GM23248 (cell line): Measurements from ENCODE around the gene LSAMP. TPM values are rescaled to one million over a fixed set of nuclear protein-coding genes. Genes with fewer than 3 reads are reported as not detected.
A peak's percentile ranks its signal among the peaks of the same experiment; 100 is the strongest.

Source experiments
- DNase-seq: peaks from one replicate; pipeline ENCODE4 v3.0.0-alpha.2; 2015
- H2AFZ ChIP-seq: fragments of 200-600 bp; sonication (generic); 2 replicates; pipeline ENCODE4 v1.6.1; 2016; ENCODE audit warnings: antibody characterized with exemption
- H3F3A ChIP-seq: fragments of 200-600 bp; sonication (generic); 2 replicates; pipeline ENCODE4 v1.6.1; 2016; ENCODE audit warnings: mild to moderate bottlenecking, antibody characterized with exemption, mixed run types; ENCODE audit not compliant: insufficient read depth
- H3K27ac ChIP-seq: fragments of 200-600 bp; sonication (generic); 2 replicates; pipeline ENCODE4 v1.5.1; 2016; ENCODE audit warnings: mild to moderate bottlenecking
- H3K27me3 ChIP-seq: fragments of 200-600 bp; sonication (generic); replicated peaks from 2 replicates; pipeline ENCODE4 v1.6.1; 2016; ENCODE audit warnings: mild to moderate bottlenecking; ENCODE audit not compliant: insufficient read depth
- H3K36me3 ChIP-seq: fragments of 200-600 bp; sonication (generic); 2 replicates; pipeline ENCODE4 v1.6.1; 2016; ENCODE audit warnings: low read depth, mild to moderate bottlenecking
- H3K4me1 ChIP-seq: fragments of 200-600 bp; sonication (generic); 2 replicates; pipeline ENCODE4 v1.6.1; 2016; ENCODE audit warnings: mild to moderate bottlenecking; ENCODE audit not compliant: insufficient read depth
- H3K4me2 ChIP-seq: fragments of 200-600 bp; sonication (generic); one replicate; pipeline ENCODE4 v1.6.1; 2016; ENCODE audit warnings: mild to moderate bottlenecking; ENCODE audit not compliant: unreplicated experiment
- H3K4me3 ChIP-seq: fragments of 200-600 bp; sonication (generic); 2 replicates; pipeline ENCODE4 v1.5.1; 2016; ENCODE audit warnings: mild to moderate bottlenecking
- H3K79me2 ChIP-seq: fragments of 200-600 bp; sonication (generic); 2 replicates; pipeline ENCODE4 v1.6.1; 2016; ENCODE audit warnings: mild to moderate bottlenecking; ENCODE audit not compliant: insufficient read depth
- H3K9ac ChIP-seq: fragments of 200-600 bp; sonication (generic); 2 replicates; pipeline ENCODE4 v1.6.1; 2016; ENCODE audit warnings: mild to moderate bottlenecking
- H3K9me2 ChIP-seq: fragments of 200-600 bp; sonication (generic); 2 replicates; pipeline ENCODE4 v1.6.1; 2016; ENCODE audit warnings: mixed run types, mild to moderate bottlenecking, moderate library complexity; ENCODE audit not compliant: insufficient read depth
- H3K9me3 ChIP-seq: fragments of 200-600 bp; sonication (generic); one replicate; pipeline ENCODE4 v1.6.1; 2017; ENCODE audit warnings: low read depth
- H4K20me1 ChIP-seq: fragments of 200-600 bp; sonication (generic); 2 replicates; pipeline ENCODE4 v1.6.0; 2016; ENCODE audit not compliant: insufficient read depth
- EZH2 ChIP-seq: fragments of 200-600 bp; sonication (generic); IDR thresholded peaks from 2 replicates; pipeline ENCODE4 v1.6.1; 2018; ENCODE audit warnings: antibody characterized with exemption, mild to moderate bottlenecking; ENCODE audit not compliant: insufficient read depth, poor library complexity, severe bottlenecking
- EZH2phosphoT487 ChIP-seq: fragments of 200-600 bp; sonication (generic); IDR thresholded peaks from 2 replicates; pipeline ENCODE4 v1.6.1; 2018; ENCODE audit warnings: antibody characterized with exemption, moderate library complexity, mild to moderate bottlenecking, low read depth; ENCODE audit not compliant: insufficient read depth
- WGBS, 2 experiments: methylation state at CpG; one replicate each; pipeline ENCODE4 v1.1.6; 2015 to 2017; ENCODE audit warnings: low lambda C conversion rate in 2 of 2, low coverage in 1 of 2; ENCODE audit errors: missing lambda C conversion rate in 2 of 2; 5-methylcytosine and 5-hydroxymethylcytosine counted together
- in situ Hi-C: fragments of 300-500 bp; cut with MboI; formaldehyde crosslinking; loops from 2 replicates; pipeline ENCODE4 v1.15.0; 2020
- polyA plus RNA-seq: library from polyadenylated mRNA; unstranded; fragments of >200 nt; fragmentation: Nextera tagmentation; extraction: Ambion mirVana; gene quantifications from 2 replicates; pipeline ENCODE4 v1.2.1, GENCODE V29; 2016
- total RNA-seq: library from RNA; depleted of rRNA; stranded (reverse); fragments of >200 nt; shearing (Covaris generic); gene quantifications from 2 replicates; pipeline ENCODE4 v1.2.3, GENCODE V29; 2014

Gene LSAMP
- total and polyA plus RNA-seq, 2 experiments from 2014 or later: 4.5 to 9.3 TPM

GRCh38 chr3:115918900-115919299 is 526.4 kb downstream of the LSAMP start:
- H3K9me2 ChIP-seq: no peaks in the 10 kb centered on the region

GRCh38 chr3:115916866-115917265 is 528.4 kb downstream of the LSAMP start:
- H3K4me2 ChIP-seq: no peak overlapping the region
- 83 to 89% methylated on average over 1 of the region's 1 CpG for WGBS, 2 experiments

More at GRCh38 chr3:115918900-115919299, 526.4 kb downstream of the LSAMP start:
- Histone ChIP-seq H3K79me2 (no peaks in the 10 kb centered on the region), H3K4me2 (no peak overlapping the region), H3F3A (no peaks in the 10 kb centered on the region), H3K4me1 (no peaks in the 10 kb centered on the region), H2AFZ (no peak overlapping the region), H3K27ac (no peak overlapping the region), H3K36me3 (no peaks in the 10 kb centered on the region), H3K9me3 (no peaks in the 10 kb centered on the region), H4K20me1 (no peaks in the 10 kb centered on the region), H3K27me3 (no peaks in the 10 kb centered on the region), H3K4me3 (no peak overlapping the region), H3K9ac (no peak overlapping the region)
- DNase-seq: no peak
- TF ChIP-seq EZH2phosphoT487 (no peak), EZH2 (no peak)
- in situ Hi-C loops: no loop called here
- WGBS, 2 experiments: 70 to 80% methylated on average over 2 of the region's 2 CpGs

GRCh38 chr3:115915061-115915460 is 530.2 kb downstream of the LSAMP start:
- Histone ChIP-seq H3K27ac (no peak overlapping the region), H3F3A (no peaks in the 10 kb centered on the region), H3K79me2 (no peaks in the 10 kb centered on the region), H3K9ac (no peak overlapping the region), H3K9me3 (no peaks in the 10 kb centered on the region), H3K27me3 (no peaks in the 10 kb centered on the region), H3K36me3 (no peaks in the 10 kb centered on the region), H2AFZ (no peak overlapping the region), H3K4me3 (no peak overlapping the region), H3K9me2 (no peaks in the 10 kb centered on the region), H3K4me2 (no peak overlapping the region), H4K20me1 (no peaks in the 10 kb centered on the region), H3K4me1 (no peaks in the 10 kb centered on the region)
- peak; percentile 20 for DNase-seq
- 79 to 85% methylated on average over 1 of the region's 1 CpG for WGBS, 2 experiments
- in situ Hi-C loops: no loop called here
- TF ChIP-seq EZH2 (no peak), EZH2phosphoT487 (no peak)

More at GRCh38 chr3:115916866-115917265, 528.4 kb downstream of the LSAMP start:
- no peaks in the 10 kb centered on the region for H3K36me3 ChIP-seq
- H3K9me3 ChIP-seq: no peaks in the 10 kb centered on the region
- H3K4me1 ChIP-seq: no peaks in the 10 kb centered on the region
- H2AFZ ChIP-seq: no peak overlapping the region
- in situ Hi-C loops: no loop called here
- no peaks in the 10 kb centered on the region for H3F3A ChIP-seq
- no peaks in the 10 kb centered on the region for H4K20me1 ChIP-seq
- DNase-seq: no peak
- no peaks in the 10 kb centered on the region for H3K79me2 ChIP-seq
- no peak overlapping the region for H3K9ac ChIP-seq
- TF ChIP-seq EZH2phosphoT487 (no peak), EZH2 (no peak)
- no peaks in the 10 kb centered on the region for H3K9me2 ChIP-seq
- no peak overlapping the region for H3K4me3 ChIP-seq
- no peaks in the 10 kb centered on the region for H3K27me3 ChIP-seq
- H3K27ac ChIP-seq: no peak overlapping the region

- TF ChIP-seq EZH2 (no peak), EZH2phosphoT487 (no peak)
- Histone ChIP-seq H3K36me3 (no peaks in the 10 kb centered on the region), H3K79me2 (no peaks in the 10 kb centered on the region), H3K9ac (no peak overlapping the region), H3K27ac (no peak overlapping the region), H3K4me2 (no peak overlapping the region), H3F3A (no peaks in the 10 kb centered on the region), H3K4me3 (no peak overlapping the region), H3K9me2 (no peaks in the 10 kb centered on the region), H3K27me3 (no peaks in the 10 kb centered on the region), H2AFZ (no peak overlapping the region), H4K20me1 (no peaks in the 10 kb centered on the region), H3K4me1 (no peaks in the 10 kb centered on the region), H3K9me3 (no peaks in the 10 kb centered on the region)
- DNase-seq: peak; percentile 37
- 53 to 60% methylated on average over 4 of the region's 4 CpGs for WGBS, 2 experiments
- in situ Hi-C loops: no loop called here
Measured at GRCh38 chr3:115913069-115913686, 532.1 kb downstream of the LSAMP start.

- no peaks in the 10 kb centered on the region for H3K4me1 ChIP-seq
- in situ Hi-C loops: no loop called here
- H3K9me2 ChIP-seq: no peaks in the 10 kb centered on the region
- H2AFZ ChIP-seq: no peak overlapping the region
- WGBS, 2 experiments: 25 to 33% methylated on average over 2 of the region's 2 CpGs
- 0 out of 2 replicates have a peak, but pooled peaks cover 6% of the 10 kb centered on the region for H3K27me3 ChIP-seq
- no peaks in the 10 kb centered on the region for H3K9me3 ChIP-seq
- H3K9ac ChIP-seq: no peak overlapping the region
- no peak overlapping the region for H3K4me3 ChIP-seq
- H4K20me1 ChIP-seq: no peaks in the 10 kb centered on the region
- no peaks in the 10 kb centered on the region for H3F3A ChIP-seq
- DNase-seq: peak; percentile 31
- H3K36me3 ChIP-seq: no peaks in the 10 kb centered on the region
- H3K79me2 ChIP-seq: no peaks in the 10 kb centered on the region
- TF ChIP-seq EZH2 (no peak), EZH2phosphoT487 (no peak)
- H3K27ac ChIP-seq: no peak overlapping the region
- H3K4me2 ChIP-seq: no peak overlapping the region
Measured at GRCh38 chr3:115912372-115912771, 532.9 kb downstream of the LSAMP start.
